ENCODE data around the gene SETX. TPM values are rescaled to one million over a fixed set of nuclear protein-coding genes. Genes with fewer than 3 reads are reported as not detected.
A peak's percentile ranks its signal among the peaks of the same experiment; 100 is the strongest.

Gene SETX
- 10 to 100 TPM; 51.8 to 69.0 TPM for total RNA-seq

- TF ChIP-seq POLR2A (IDR thresholded peaks at IDR 0.05): peak; percentile 96
- TF ChIP-seq CTCF (IDR thresholded peaks at IDR 0.05): peak in 2 of 4 experiments; percentile 43 to 48
- TF ChIP-seq POLR2AphosphoS5 (IDR thresholded peaks at IDR 0.05): peak; percentile 76
- H3K4me1 ChIP-seq (replicated peaks): peaks cover 2% of the 10 kb centered on the region
- H3K9me3 ChIP-seq: no peaks in the 10 kb centered on the region
- under 1% methylated on average over 74 of the region's 82 CpGs for WGBS
- peak within 1 kb of the TSS; percentile 87 to 89 for H3K27ac ChIP-seq
- H3K4me3 ChIP-seq: peak within 1 kb of the TSS; percentile 91 to 93
- peak; percentile 96 for DNase-seq (ENCODE audit: low spot score)
- no peaks in the 10 kb centered on the region for H3K36me3 ChIP-seq
- intact Hi-C loops (cut with DNase I): no loop called here
- no peaks in the 10 kb centered on the region for H3K27me3 ChIP-seq (replicated peaks; ENCODE audit: insufficient read depth)
Observed at GRCh38 chr9:132354637-132355355, at the start of gene SETX. TSS of gene SETX (minus strand) at chr9:132354986. CDS start at chr9:132349428, 5,558 bp downstream.

- DNase-seq (ENCODE audit: low spot score): no peak
- WGBS: 58% methylated on average over 9 of the region's 9 CpGs
- Histone ChIP-seq H3K27me3 (replicated peaks; ENCODE audit: insufficient read depth) (no peaks in the 10 kb centered on the region), H3K27ac (no peak overlapping the region), H3K9me3 (no peaks in the 10 kb centered on the region), H3K4me1 (replicated peaks) (peaks cover 10% of the 10 kb centered on the region), H3K4me3 (no peak overlapping the region), H3K36me3 (no peaks in the 10 kb centered on the region)
- TF ChIP-seq POLR2A (IDR thresholded peaks at IDR 0.05): no peak
- no peak for TF ChIP-seq POLR2AphosphoS5 (IDR thresholded peaks at IDR 0.05)
- no peak for TF ChIP-seq CTCF (IDR thresholded peaks at IDR 0.05)
- intact Hi-C loops (cut with DNase I): no loop called here
Observed at GRCh38 chr9:132404228-132404881, 49.6 kb upstream of the SETX start.

- Histone ChIP-seq H3K4me3 (no peak overlapping the region), H3K27ac (no peak overlapping the region), H3K27me3 (replicated peaks; ENCODE audit: insufficient read depth) (no peaks in the 10 kb centered on the region), H3K36me3 (no peaks in the 10 kb centered on the region), H3K9me3 (no peaks in the 10 kb centered on the region), H3K4me1 (replicated peaks) (peaks cover 10% of the 10 kb centered on the region)
- WGBS: 91% methylated on average over 4 of the region's 4 CpGs
- intact Hi-C loops (cut with DNase I): no loop called here
- TF ChIP-seq POLR2AphosphoS5 (IDR thresholded peaks at IDR 0.05) (no peak), POLR2A (IDR thresholded peaks at IDR 0.05) (no peak), CTCF (IDR thresholded peaks at IDR 0.05) (no peak)
- no peak for DNase-seq (ENCODE audit: low spot score)
Observed at GRCh38 chr9:132401824-132402223, 47.0 kb upstream of the SETX start.

GRCh38 chr9:132395560-132395959, 40.8 kb upstream of the SETX start:
- Histone ChIP-seq H3K4me1 (replicated peaks) (no peaks in the 10 kb centered on the region), H3K4me3 (no peak overlapping the region), H3K9me3 (no peaks in the 10 kb centered on the region), H3K27me3 (replicated peaks; ENCODE audit: insufficient read depth) (no peaks in the 10 kb centered on the region), H3K27ac (no peak overlapping the region), H3K36me3 (peaks cover 0 to 6% of the 10 kb centered on the region in 2 donors)
- no peak for DNase-seq (ENCODE audit: low spot score)
- intact Hi-C loops (cut with DNase I): no loop called here
- WGBS: 84% methylated on average over 11 of the region's 11 CpGs
- no peak for TF ChIP-seq CTCF (IDR thresholded peaks at IDR 0.05)

GRCh38 chr9:132391449-132391848, 36.7 kb upstream of the SETX start:
- intact Hi-C loops (cut with DNase I): no loop called here
- H3K27ac ChIP-seq: peak overlapping the region; percentile 21 to 61
- no peak overlapping the region for H3K4me3 ChIP-seq
- 83% methylated on average over 11 of the region's 11 CpGs for WGBS
- peaks cover 0 to 6% of the 10 kb centered on the region in 2 donors for H3K36me3 ChIP-seq
- no peaks in the 10 kb centered on the region for H3K9me3 ChIP-seq
- no peaks in the 10 kb centered on the region for H3K27me3 ChIP-seq (replicated peaks; ENCODE audit: insufficient read depth)
- no peak for DNase-seq (ENCODE audit: low spot score)
- no peaks in the 10 kb centered on the region for H3K4me1 ChIP-seq (replicated peaks)
- no peak for TF ChIP-seq POLR2A (IDR thresholded peaks at IDR 0.05)
- TF ChIP-seq CTCF (IDR thresholded peaks at IDR 0.05): no peak
- no peak for TF ChIP-seq POLR2AphosphoS5 (IDR thresholded peaks at IDR 0.05)

Data from prostate gland (tissue), 2 donors.